Ovary (tissue), 9 donors: ENCODE data around the gene SLC25A38. TPM values are rescaled to one million over a fixed set of nuclear protein-coding genes. Genes with fewer than 3 reads are reported as not detected.

Experiments
- DNase-seq, 5 donors: peaks; one replicate each; pipeline ENCODE4 v3.0.0-alpha.2; 2019 to 2020
- H3K27ac ChIP-seq, 2 donors: fragments of 200-600 bp; one replicate each; pipeline versions ENCODE4 v1.5.1 to v1.8.0; 2019 to 2022
- H3K27me3 ChIP-seq: fragments of 200-600 bp; one replicate; pipeline ENCODE4 v1.8.0; 2022
- H3K36me3 ChIP-seq: fragments of 200-600 bp; sonication (generic); one replicate; pipeline ENCODE4 v1.5.1; 2019
- H3K4me1 ChIP-seq: one replicate; pipeline ENCODE4 v1.8.1; 2013; ENCODE audit warnings: mild to moderate bottlenecking, moderate library complexity; ENCODE audit not compliant: insufficient read depth
- H3K4me3 ChIP-seq: fragments of 200-600 bp; sonication (generic); one replicate; pipeline ENCODE4 v1.5.1; 2017
- H3K9me3 ChIP-seq, 2 donors: fragments of 200-600 bp in 1 of 2; sonication (generic) in 1 of 2; one replicate each; pipeline versions ENCODE4 v1.5.1 to v1.8.1; 2013 to 2019; ENCODE audit warnings: mild to moderate bottlenecking in 1 of 2, moderate library complexity in 1 of 2
- EP300 ChIP-seq: sonication (generic); formaldehyde crosslinking; IDR thresholded peaks from one replicate; pipeline ENCODE4 v1.6.1; 2017; ENCODE audit warnings: antibody characterized with exemption
- POLR2A ChIP-seq: fragments of 450-650 bp; IDR thresholded peaks from one replicate; pipeline ENCODE4 v1.6.1; 2017; ENCODE audit warnings: antibody characterized with exemption, mild to moderate bottlenecking, moderate library complexity
- WGBS, 3 donors: extraction: QIAGEN DNeasy Blood & Tissue Kit in 1 of 3; methylation state at CpG; one replicate each; pipeline versions ENCODE4 v1.1.5 to v1.1.7; 2013 to 2017; 5-methylcytosine and 5-hydroxymethylcytosine counted together
- intact Hi-C, 4 donors: fragments of 100-400 bp; cut with DNase I; formaldehyde crosslinking; loops; one replicate each; pipeline versions ENCODE4 v1.11.0 to v1.15.1; 2022 to 2023
- polyA plus RNA-seq, 2 donors: library from polyadenylated mRNA; stranded (reverse); fragments of 200-250 nt in 1 of 2; fragments of 350-450 nt in 1 of 2; fragmentation: Illumina TruSeq in 1 of 2; extraction: RNeasy Lipid Tissue Mini Kit (QIAGEN cat#74804) in 1 of 2; gene quantifications; one replicate each; pipeline ENCODE4 v1.2.3, GENCODE V29; 2013 to 2014
- total RNA-seq, 7 donors: library from RNA; depleted of rRNA in 2 of 7; stranded (reverse); fragments of >200 nt in 2 of 7; fragmentation: NEBNext Ultra II Directional in 3 of 7; extraction: Animal tissue kit (Norgen Biotek cat#: 25700) in 3 of 7; gene quantifications; one replicate each; pipeline versions ENCODE4 v1.1.0 to v1.2.4, GENCODE V29; 2016 to 2023
- TF ChIP-seq, protein P1 (sequence below), 3 donors: fragments of 450-650 bp in 2 of 3; fragments of 200-600 bp in 1 of 3; IDR thresholded peaks; one replicate each; pipeline versions ENCODE4 v1.5.1 to v1.8.0; 2016 to 2022; ENCODE audit warnings: antibody characterized with exemption in 3 of 3, mild to moderate bottlenecking in 1 of 3
- donor health status: DM: no; HTN: no; CAD: no; lungs with moderate emphysema.
- donor health status: DM: no; HTN: no; CAD: no.
- donor health status: Bipolar disorder and iron deficiency.
- donor health status: DM: yes; HTN: yes; CAD: no.
- donor health status: DM: no; HTN: no; CAD: no.
- donor health status: DM: yes; HTN: yes; CAD: no.

SLC25A38 gene
- total and polyA plus RNA-seq, 9 donors: 28.8 to 70.5 (median 37.2) TPM

DNA sequence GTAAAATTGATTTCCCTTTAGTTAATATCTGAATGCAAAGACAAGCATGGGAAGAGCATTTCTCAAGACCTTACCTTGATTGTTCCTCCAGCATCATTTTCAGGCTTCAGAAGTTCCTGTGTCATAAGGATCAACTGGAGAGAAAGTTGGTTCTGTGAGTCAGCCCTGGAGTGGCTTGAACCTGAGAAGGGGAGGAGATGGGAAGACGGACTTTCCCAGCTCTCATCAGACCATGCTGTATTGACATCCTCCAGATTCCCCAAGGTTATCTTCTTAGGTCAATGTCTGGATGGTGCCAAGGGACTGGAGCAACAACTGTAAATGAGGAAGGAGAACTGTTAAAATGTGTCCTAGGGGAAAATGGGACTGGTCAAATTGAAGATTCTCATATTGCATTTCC lies 44.3 kb downstream of the SLC25A38 start:
- H3K9me3 ChIP-seq: no peaks in the 10 kb centered on the region
- WGBS, 3 donors: 80 to 82% (median 82%) methylated on average over 1 of the region's 1 CpG
- TF ChIP-seq, protein P1, sequence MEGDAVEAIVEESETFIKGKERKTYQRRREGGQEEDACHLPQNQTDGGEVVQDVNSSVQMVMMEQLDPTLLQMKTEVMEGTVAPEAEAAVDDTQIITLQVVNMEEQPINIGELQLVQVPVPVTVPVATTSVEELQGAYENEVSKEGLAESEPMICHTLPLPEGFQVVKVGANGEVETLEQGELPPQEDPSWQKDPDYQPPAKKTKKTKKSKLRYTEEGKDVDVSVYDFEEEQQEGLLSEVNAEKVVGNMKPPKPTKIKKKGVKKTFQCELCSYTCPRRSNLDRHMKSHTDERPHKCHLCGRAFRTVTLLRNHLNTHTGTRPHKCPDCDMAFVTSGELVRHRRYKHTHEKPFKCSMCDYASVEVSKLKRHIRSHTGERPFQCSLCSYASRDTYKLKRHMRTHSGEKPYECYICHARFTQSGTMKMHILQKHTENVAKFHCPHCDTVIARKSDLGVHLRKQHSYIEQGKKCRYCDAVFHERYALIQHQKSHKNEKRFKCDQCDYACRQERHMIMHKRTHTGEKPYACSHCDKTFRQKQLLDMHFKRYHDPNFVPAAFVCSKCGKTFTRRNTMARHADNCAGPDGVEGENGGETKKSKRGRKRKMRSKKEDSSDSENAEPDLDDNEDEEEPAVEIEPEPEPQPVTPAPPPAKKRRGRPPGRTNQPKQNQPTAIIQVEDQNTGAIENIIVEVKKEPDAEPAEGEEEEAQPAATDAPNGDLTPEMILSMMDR (IDR thresholded peaks at IDR 0.05): no peak
- TF ChIP-seq POLR2A (no peak), EP300 (no peak)
- no peaks in the 10 kb centered on the region for H3K36me3 ChIP-seq
- intact Hi-C loops: no loop called here
- no peak overlapping the region for H3K4me3 ChIP-seq
- H3K4me1 ChIP-seq: peaks cover 2% of the 10 kb centered on the region
- DNase-seq: no peak
- no peak overlapping the region for H3K27ac ChIP-seq
- no peaks in the 10 kb centered on the region for H3K27me3 ChIP-seq

DNA sequence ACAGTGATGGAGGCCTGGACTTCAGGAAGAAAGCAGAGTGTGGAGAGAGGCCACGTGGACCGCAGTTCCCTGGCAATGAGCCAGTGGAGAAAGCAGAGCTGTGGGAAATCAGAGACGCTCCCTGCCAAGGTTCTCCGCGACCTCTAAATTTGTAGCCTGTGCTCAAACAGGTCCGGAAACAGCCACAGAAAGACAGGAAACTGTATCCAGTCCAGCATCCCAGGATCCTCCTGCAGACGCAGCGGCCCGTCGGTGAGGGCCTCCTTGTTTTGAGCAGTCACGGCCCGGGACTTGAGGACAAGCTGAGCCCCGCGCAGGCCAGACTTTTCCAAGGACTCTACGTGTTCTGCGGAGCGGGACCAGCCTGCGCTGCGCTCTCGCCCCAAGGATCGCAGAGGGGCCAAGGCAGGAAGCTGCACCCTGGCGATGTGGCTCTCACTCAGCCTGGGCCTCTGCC lies 45.6 kb downstream of the SLC25A38 start:
- H3K36me3 ChIP-seq: no peaks in the 10 kb centered on the region
- TF ChIP-seq, protein P1 (IDR thresholded peaks at IDR 0.05): no peak
- no peak for TF ChIP-seq EP300
- TF ChIP-seq POLR2A: no peak
- peak in 1 of 5 donors; percentile 33 for DNase-seq
- no peak overlapping the region for H3K4me3 ChIP-seq
- no peak overlapping the region for H3K27ac ChIP-seq
- H3K9me3 ChIP-seq: no peaks in the 10 kb centered on the region
- WGBS, 3 donors: 38 to 61% (median 58%) methylated on average over 22 of the region's 22 CpGs
- peaks cover 5% of the 10 kb centered on the region for H3K4me1 ChIP-seq
- H3K27me3 ChIP-seq: no peaks in the 10 kb centered on the region
- intact Hi-C loops: no loop called here

DNA sequence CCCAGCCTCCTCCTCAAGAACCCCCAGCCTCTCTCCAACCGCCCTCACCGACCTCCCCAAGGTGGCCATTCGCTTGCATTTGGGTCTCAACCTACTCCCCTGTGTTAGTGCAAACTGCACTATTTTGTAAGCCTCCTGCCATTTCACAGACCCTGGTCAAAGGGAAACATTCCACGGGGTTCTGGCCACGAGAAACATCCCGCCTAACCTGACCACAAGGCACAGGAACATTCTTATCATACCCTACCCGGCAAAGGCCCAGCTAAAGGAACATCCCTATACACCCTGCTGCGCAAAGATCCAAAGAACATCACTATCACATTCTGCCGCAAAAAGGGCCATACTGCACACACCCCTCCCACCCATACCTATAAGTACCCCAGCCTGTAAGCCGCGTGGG lies 46.3 kb downstream of the SLC25A38 start:
- no peak overlapping the region for H3K4me3 ChIP-seq
- TF ChIP-seq, protein P1 (IDR thresholded peaks at IDR 0.05): no peak
- no peak for TF ChIP-seq POLR2A
- intact Hi-C loops: no loop called here
- no peak overlapping the region for H3K27ac ChIP-seq
- no peak for DNase-seq
- H3K27me3 ChIP-seq: no peaks in the 10 kb centered on the region
- peaks cover 6% of the 10 kb centered on the region for H3K4me1 ChIP-seq
- 84 to 93% (median 89%) methylated on average over 11 of the region's 11 CpGs for WGBS, 3 donors
- no peaks in the 10 kb centered on the region for H3K36me3 ChIP-seq
- no peaks in the 10 kb centered on the region for H3K9me3 ChIP-seq

DNA sequence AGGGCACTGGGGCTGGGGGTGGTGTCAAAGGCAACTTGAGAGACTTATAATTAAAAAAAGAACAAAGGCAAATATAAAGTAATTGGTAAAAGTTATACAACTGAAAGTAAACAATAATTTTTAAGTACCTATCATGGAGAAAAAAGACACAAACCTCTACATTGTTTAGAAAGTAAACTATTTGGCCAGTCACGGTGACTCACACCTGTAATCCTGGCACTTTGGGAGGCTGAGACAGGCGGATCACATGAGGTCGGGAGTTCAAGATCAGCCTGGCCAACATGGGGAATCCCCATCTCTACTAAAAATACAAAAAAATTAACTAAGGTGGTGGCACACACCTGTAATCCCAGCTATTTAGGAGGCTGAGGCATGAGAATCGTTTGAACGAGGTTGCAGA lies 49.2 kb downstream of the SLC25A38 start:
- 88 to 90% (median 90%) methylated on average over 5 of the region's 5 CpGs for WGBS, 3 donors
- H3K36me3 ChIP-seq: no peaks in the 10 kb centered on the region
- TF ChIP-seq, protein P1 (IDR thresholded peaks at IDR 0.05): no peak
- no peak for TF ChIP-seq POLR2A
- no peak for TF ChIP-seq EP300
- no peak overlapping the region for H3K27ac ChIP-seq
- no peaks in the 10 kb centered on the region for H3K27me3 ChIP-seq
- H3K4me1 ChIP-seq: peaks cover 6% of the 10 kb centered on the region
- no peak overlapping the region for H3K4me3 ChIP-seq
- intact Hi-C loops: no loop called here
- no peaks in the 10 kb centered on the region for H3K9me3 ChIP-seq
- no peak for DNase-seq
